HTR-8/SVneo (cell line): ENCODE data around the gene SV2C.
"Not testable (repeated sequence)": the region's sequence is repeated elsewhere in the genome, so short reads cannot be mapped to it uniquely, and the experiment has no call there.

Source experiments
- DNase-seq: peaks from one replicate; pipeline ENCODE4 v3.0.0; 2011; ENCODE audit warnings: low spot score, mixed read lengths; ENCODE audit not compliant: insufficient read length
- FAIRE-seq: peaks from 2 replicates; lab custom pipeline; 2011; peaks lifted over from hg19 to GRCh38; lab: Jason Lieb, UNC

Gene SV2C, protein sequence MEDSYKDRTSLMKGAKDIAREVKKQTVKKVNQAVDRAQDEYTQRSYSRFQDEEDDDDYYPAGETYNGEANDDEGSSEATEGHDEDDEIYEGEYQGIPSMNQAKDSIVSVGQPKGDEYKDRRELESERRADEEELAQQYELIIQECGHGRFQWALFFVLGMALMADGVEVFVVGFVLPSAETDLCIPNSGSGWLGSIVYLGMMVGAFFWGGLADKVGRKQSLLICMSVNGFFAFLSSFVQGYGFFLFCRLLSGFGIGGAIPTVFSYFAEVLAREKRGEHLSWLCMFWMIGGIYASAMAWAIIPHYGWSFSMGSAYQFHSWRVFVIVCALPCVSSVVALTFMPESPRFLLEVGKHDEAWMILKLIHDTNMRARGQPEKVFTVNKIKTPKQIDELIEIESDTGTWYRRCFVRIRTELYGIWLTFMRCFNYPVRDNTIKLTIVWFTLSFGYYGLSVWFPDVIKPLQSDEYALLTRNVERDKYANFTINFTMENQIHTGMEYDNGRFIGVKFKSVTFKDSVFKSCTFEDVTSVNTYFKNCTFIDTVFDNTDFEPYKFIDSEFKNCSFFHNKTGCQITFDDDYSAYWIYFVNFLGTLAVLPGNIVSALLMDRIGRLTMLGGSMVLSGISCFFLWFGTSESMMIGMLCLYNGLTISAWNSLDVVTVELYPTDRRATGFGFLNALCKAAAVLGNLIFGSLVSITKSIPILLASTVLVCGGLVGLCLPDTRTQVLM

DNA sequence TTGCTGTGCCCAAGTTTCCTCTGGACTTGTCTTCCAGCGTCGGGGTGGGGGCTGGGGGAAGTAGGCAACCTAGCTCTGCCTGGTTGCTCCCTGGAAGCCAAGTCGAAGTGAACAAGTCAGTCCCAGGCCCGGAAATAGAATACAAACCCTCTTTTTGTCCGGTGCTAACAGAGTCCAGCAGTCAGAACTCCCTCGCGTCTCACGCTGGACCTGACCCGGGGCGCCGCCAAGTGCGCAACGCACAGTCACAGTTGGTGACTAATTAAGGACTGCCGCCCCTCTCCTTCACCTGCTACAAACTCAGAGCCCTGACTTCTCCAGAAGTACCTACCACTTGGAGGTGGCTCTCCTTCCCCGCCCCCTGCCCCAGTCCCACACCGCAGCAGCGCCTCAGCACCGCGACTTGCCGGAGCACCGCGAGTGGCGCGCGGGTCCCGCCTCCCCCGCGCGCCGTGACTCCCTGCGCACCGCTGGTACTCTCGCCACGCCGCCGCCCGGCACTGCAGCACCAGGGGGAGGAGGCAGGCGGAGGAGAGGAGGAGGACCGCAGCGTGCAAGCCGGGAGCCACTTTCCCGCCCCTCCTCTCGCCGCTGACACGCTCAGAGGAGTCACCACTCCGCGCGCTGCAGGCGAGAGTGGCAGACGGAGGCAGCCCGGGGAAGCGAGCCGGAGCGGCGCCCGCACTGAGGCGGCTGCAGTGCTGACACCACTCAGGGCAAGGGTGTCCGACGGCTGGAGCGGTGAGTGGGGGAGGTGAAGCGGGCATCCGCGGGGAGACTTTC lies at the start of gene SV2C:
TSS of gene SV2C (plus strand) at position 612 of the 783 bp plus-strand sequence. CDS start 48,368 bp downstream, outside the sequence.
- peak; percentile 4 for DNase-seq
- FAIRE-seq = no peak

DNA sequence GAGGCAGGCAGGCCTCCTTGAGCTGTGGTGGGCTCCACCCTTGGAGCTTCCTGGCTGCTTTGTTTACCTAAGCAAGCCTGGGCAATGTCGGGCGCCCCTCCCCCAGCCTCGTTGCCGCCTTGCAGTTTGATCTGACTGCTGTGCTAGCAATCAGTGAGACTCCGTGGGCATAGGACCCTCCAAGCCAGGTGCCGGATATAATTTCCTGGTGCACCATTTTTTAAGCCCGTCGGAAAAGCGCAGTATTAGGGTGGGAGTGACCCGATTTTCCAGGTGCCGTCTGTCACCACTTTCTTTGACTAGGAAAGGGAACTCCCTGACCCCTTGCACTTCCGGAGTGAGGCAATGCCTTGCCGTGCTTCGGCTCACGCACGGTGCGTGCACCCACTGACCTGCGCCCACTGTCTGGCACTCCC lies 45.4 kb upstream of the SV2C start:
- not testable (repeated sequence) for DNase-seq, FAIRE-seq

DNA sequence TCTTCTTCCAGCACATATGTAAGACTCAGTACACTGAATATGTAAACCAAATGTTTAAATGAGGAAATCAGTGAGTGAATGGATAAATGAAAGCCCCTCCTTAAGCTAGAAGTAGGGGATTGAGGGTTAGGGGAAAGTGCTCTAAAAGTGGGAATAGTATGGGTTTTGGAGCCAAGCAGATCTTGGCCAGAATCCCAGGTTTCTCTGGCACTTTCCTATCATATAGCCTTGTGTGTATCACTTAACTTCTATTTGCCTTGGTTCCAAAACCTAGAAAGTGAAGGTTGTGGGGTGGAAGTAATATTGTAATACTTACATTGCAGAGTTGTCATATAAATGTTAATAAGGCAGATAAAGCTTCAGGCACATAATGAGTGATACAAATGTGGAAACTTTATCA lies 45.0 kb upstream of the SV2C start:
- DNase-seq (no peak), FAIRE-seq (no peak)

DNA sequence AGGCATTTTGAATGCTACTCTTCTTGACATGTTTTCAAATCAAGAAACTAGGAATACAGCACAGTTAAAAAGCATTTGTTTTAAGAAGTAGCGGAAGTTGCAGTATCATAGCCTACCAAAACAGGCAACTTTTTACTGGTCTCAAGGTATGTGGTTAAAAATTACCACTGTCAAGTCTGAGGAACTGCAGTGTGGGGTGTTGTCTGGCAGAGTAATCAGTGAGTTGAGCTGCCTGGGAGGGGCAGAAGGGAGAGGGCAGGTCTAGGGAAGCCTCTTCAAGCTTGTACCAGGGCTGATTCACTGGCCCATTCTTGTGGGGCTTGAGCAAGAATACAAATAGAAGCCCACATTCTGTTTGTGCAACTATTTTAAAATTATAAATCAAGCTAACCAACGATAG lies 42.4 kb upstream of the SV2C start:
- no peak for FAIRE-seq
- DNase-seq = no peak

DNA sequence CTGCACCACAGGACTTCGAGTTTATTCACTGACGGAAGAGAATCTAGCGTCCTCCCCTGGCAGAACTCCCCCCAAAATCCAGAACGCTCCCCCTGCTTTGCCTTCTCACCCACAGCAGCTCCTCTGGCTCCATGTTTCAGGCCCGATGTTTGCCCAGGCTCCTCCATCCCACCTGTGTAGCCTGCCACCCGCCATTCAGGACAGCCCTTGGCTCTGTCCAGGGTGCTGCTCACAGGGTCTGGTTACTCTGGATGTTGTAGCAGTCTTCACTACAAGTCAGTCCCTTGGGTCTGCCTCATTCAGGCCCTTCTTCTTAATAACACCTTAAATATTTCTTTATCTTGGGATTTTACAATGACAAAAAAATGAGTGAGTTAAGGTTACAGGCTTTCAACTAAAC lies 41.3 kb upstream of the SV2C start:
- peak; percentile 6 for DNase-seq
- no peak for FAIRE-seq

DNA sequence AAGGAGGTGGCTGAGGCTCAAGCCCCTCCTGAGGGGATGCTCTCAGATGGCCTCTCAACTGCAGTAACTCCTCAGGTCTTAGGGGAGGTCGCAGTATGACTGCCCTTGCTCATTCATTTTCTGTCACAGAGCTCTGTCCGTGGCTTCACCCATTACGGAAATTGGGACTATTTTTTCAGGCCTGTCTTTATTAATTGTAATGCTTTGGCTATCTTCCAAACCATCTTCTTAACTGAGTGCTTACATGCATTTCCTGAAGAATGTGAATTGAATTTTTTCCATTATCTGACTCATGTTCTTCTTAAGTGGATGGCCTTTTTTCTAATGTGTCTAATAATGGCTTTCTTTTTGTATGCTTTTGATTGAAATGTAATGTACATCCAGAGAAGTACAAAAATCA lies 36.4 kb upstream of the SV2C start:
- FAIRE-seq = no peak
- DNase-seq = no peak

DNA sequence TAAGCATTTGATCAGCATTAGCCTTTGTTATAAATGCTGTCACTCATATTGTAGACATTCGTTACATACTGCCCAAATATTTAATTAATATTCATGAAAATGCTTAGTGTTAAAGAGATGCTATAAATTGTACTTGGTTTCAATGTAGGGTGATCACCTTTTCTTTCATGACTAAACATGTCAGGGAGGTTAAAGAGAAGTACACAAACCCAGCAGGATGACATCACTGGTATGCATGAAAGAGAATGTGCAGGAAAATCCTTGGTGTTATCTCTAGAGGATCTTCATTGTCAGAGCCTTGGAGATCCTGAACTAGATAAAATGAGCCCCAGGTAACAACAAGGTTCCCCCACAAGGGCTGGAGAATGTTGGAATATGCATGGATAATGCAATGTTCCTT lies 33.0 kb upstream of the SV2C start:
- FAIRE-seq (no peak), DNase-seq (no peak)

DNA sequence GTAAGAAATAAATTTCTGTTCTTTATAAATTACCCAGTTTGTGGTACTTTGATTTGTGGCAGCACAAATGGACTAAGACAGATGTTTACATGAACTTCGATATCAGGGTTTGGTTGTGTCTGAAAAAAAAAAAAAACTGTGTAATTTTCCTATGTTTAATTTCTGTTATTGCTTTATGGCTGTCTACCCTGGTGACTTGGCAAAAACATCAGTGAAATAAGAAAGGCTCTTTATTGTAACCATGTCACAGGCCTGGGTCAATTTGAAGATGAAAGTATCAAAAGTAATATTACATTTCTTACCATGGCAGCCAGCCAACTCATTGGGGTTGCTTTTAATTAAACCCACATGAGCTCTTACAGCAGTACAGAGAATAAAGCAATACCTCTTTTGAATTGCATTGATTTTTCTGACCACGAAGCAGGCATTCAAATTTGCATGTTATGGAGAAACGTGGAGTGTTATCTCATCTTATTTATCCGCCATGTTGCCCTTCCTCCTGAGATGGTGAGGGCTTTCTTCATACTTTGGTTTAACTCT lies 20.6 kb upstream of the SV2C start:
- FAIRE-seq (no peak), DNase-seq (no peak)

DNA sequence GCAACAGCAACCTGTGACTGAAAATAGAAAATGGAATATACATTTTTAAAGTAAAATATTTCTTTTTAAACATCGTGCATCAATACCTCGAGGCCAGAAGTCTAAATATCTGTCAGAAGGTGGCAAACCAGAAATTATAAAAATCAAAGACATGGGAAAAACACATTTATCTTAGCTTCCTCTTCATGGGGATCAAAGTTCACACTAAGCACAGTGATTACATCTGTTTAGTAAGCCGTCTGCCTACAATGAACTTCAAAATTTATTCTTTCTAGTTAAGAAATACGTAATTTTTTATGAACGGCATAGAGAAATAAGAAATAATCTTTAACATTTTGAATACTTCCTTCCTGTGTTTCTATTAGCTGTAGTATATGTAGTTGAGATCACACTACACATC lies 17.9 kb upstream of the SV2C start:
- no peak for DNase-seq
- FAIRE-seq = no peak

DNA sequence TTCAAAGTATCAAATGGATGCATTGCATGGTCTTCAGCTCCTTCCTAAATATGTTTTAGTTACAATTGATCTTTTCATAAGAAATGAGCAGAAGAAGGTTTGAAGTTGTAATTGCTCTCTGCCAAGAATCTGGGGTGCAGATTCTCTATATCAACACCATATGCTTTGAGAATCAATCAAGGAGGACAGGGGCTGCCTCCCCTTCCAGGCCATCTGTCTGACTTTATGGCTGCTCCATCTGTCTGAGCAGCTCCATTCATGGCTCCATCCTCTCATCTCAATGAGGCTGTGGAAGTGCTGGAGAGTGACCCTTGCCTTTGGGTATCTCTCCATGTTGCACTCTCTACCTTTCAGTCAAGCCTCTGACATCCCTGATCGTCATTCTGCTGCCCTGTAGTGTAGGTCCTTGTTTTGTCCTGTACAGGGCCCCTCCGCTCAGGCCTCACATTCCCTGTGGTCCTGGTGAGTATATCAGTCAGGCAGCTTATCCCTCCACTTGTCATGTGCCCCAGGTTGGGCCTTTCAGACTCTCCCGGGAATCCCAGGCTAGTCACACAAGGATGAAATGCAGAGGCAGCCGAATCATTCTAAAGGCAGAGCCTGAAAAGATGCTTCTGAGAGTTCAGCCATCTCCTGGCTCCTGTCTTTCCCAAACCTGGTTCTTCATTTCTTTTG lies 14.0 kb upstream of the SV2C start:
- DNase-seq (no peak), FAIRE-seq (no peak)

DNA sequence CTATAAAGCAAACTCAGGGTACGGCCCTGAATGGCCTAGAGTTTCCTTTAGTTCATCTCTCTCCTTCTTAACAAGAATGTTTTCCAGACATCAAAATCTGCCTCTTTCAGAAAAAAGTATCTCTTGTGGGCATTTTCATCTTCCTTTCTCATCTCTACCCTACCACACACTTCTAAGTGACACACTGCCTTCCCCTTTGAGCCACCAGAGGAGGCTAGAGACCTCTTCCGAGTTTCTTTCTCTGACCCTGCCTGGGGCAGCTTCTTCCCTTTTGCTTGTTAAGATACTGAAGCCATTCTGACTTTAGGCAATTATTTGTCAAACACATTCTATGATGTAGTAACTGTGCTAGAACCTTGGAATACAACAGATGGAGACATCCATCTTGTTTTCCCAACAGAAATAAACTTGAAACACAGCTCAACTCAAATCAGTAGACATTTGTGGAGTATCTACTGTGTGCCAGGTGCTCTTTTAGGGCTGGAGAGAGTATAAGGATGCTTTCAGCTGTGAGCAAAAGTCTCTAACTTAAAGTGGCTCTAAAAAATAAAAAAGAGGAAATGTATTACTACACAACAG lies 8.6 kb upstream of the SV2C start:
- DNase-seq = no peak
- no peak for FAIRE-seq

DNA sequence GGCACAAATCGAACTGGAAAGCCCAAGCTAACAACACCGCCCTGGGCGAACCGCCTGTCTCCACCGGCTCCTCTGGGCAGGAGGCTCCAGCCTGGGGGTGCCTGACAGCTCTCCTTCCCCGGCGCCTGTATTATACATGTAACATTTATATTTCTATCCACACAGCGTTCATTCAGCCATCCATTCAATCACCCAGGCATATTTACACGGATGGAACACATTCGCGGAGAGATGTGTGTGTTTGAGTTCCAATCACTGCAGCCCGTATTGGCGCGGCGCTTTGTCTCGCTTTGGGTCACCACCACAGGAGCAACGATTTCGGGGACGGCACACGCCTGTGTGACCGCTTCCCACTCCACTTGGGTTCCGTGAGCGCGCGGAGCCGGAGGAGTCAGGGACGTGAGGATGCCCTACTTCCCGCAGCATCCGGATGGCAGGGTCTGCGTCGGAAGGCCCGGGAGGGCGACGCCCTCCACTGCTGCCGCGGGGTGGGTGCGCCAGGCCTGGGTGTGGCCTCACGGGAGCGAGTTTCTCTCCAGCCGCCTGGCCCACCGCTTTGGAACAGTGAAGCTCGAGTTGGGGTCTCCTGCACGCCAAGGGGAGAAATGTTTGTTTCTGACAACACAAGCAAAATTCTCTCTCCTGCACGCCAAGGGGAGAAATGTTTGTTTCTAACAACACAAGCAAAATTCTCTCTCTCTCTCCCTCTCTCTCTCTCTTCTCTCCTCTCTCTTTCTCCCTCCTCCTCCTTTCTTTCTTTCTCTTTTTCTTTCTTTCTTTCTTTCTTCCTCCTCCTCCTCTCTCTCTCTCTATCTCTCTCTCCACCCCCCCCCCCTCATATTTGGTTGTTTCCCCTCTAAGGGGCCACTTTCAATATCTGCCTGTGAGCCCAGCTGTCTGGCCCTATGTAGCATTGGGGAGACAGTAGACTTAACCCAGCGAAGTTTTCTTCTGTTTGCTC lies 1.1 kb upstream of the SV2C start:
- no peak for FAIRE-seq
- DNase-seq = no peak

DNA sequence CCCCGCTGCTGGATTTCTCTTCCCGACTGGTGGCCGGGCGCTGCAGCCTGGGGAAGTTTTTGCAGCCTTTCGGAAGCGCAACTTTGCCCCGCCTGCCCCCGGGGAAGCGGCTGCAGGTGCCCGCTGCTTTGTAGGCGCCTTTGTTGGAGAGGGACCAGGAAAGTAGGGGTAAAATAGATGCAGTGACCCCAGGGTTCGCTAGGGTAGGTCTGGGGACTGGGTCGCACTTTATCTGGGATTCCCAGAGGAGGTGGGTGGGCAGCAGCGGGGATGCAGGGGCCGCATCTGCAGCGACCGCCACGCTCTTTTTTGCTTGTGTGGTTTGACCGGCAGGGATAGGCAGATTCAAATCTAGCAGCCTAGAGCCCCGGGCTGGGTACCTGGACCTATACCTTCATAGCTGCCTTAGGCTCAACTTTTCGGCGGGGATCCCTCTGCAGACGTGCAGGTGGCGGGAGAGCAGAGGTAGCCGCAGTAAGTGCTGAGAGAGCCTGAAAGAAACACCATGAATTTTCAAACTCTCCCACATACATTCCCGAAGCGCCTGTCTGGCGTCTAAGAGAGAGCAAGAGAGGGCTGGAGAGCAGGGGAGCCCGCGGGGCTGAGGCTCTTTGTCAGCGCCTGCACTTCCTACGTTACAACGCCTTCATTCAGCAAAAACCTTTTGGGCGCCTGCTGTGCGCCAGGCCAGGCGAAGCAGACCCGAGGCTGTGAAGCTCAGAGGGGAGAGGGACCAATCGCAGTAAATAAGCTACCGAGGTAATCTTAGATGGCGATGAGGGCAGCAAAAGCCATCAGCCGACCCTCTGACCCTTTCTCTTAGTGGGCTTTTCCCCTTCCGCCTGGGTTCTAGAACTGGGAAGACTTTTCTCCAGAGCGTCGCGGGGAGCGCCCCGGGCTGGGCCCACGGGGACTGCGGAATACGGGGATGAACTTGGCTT lies 642 bp downstream of the SV2C start:
- FAIRE-seq (no peak), DNase-seq (no peak)

DNA sequence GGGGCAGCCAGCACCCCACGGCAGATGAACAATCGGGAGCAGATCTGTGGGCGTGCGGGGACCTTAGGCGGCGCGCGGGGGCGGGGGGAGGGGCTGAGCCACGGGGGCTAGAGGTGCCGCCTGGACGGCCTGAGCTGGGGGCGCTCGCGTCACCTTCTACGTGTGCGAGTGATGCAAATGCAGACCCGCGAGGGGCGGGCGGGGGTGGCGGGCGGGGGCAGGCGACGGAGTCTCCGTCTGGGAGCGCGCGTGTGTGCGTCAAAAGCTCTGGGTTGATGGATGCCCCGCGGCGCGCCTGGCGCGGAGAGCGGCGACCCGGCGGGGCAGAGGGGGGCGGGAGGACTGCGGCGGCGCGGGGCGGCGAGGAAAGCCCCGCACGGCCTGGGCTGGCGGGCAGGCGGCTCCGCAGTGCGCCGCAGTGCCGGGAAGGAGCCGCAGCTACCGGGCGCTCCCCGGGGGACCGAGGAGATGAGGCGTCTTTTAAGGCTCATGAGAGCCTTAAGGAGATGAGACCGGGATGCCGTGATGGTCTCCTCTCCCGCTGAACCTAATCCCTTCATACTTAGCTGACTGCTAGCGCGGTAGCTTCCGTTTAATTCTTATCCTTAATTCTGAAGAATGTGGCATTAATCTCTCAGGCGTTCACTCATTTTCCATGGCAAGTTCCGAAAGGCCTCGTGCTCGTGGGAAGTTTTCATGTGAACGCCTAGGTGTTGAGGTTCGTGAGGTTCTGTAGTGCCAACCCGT lies 1.5 kb downstream of the SV2C start:
- DNase-seq (no peak), FAIRE-seq (no peak)

DNA sequence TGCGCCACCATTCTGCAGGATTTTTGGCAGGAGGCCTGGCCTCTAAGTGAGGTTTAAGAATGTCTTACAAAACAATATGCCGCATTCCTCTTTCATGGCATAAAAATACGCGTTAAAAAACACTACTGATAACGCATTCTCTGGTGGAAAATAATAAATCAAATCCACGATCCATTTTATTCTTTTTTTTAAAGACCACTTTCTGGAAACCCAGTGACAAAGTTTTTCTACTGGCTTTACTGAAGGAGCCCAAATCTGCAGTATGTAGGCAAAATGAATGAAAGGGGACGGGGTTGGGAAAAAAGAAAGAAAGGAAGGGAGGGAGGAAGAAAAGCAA lies 2.0 kb downstream of the SV2C start:
- no peak for DNase-seq
- no peak for FAIRE-seq

DNA sequence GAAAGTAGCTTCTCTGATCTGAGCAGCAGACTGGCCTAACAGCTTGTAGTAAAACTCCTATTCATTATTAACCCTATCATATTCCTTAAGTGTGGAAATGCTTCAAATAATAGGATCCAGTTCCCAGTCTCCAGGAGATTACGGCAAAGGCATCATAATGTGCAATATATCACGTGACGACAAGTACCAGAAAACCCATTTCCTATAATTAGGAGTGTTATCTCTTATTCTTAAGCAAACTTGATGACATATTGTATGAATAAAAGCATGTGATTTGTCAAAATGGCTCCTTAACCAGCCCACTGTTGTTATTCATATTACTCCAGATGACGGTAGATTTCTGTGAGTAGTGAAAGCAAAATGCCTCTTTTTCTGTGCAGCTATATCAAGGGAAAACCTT lies 2.9 kb downstream of the SV2C start:
- DNase-seq = no peak
- FAIRE-seq = no peak

DNA sequence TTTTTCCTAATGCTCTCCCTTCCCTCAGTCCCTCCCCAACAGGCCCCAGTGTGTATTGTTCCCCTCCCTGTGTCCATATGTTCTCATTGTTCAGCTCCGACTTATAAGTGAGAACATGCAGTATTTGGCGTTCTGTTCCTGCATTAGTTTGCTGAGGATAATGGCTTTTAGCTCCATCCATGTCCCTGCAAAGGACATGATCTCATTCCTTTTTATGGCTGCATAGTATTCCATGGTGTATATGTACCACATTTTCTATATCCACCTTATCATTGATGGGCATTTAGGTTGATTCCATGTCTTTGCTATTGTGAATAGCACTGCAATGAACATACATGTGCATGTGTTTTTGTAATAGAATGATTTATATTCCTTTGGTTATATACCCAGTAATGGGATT lies 6.0 kb downstream of the SV2C start:
- DNase-seq, FAIRE-seq: not testable (repeated sequence)
